ENCODE measurements around the gene CLEC1A. TPM values are rescaled to one million over a fixed set of nuclear protein-coding genes. Genes with fewer than 3 reads are reported as not detected.

Gene CLEC1A, protein sequence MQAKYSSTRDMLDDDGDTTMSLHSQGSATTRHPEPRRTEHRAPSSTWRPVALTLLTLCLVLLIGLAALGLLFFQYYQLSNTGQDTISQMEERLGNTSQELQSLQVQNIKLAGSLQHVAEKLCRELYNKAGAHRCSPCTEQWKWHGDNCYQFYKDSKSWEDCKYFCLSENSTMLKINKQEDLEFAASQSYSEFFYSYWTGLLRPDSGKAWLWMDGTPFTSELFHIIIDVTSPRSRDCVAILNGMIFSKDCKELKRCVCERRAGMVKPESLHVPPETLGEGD
- not detected in 2 replicates for total RNA-seq

DNA sequence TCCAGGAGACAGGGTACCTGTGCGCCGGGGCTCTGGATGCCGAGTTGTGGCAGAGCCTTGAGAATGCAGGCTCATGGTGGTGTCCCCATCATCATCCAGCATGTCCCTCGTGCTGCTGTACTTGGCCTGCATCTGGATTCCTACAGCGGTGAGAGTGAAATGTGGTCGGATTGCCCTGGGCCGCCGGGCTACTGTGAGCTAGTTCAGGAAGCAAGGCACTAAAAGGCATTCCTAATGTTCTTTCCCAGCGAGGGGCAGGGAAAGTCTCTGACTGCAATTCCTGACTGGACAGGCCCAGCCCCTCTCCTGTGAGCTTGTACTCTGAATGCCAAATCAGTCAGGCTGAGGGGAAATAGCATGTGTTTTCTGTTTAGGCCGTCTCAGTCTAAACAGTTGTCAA is at the start of gene CLEC1A:
TSS of gene CLEC1A (minus strand) at position 195 of the 400 bp plus-strand sequence. CDS start at position 132, 63 bp downstream.

DNA sequence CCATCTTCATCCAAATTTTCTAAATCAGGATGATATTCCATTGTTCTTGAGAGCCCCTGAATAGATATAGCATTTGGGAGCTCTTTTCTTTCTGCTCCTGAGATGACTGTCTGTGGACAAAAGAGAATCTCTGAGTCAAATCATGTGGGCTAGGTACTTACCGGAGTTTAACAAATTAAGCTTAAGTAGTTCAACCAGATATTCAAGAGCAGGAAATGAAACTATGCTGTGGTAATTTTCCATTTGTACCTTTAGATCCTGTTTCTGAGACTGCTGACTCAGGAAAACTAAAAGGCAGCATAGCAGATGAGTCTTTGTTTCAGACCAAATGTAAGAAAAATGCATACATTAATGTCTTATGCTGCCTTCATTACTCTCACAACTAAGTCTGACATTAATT is 31.3 kb upstream of the CLEC1A start, which contains the start of gene CLEC7A:
TSS of gene CLEC7A (minus strand) at position 158 of the 400 bp plus-strand sequence. CDS start at position 41, 117 bp downstream.

DNA sequence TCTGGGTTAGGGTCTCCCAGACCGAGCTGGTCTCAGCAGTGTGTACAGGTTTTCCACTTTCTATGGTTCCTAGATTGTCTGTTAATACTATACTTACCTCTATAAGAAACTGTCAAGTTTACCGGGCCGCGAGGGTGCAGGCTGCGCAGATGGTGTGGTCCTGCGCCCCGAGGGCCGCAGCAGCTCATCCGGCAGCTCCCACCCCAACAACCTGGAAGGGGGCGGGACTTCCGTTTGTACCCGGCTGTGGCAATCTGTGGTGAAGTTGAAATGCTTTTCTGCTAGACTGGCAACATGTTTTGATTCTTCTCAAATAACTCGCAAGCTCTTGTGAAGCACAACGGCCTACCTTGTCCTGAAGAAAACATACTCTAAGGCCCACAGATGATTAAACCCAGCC is 68.3 kb downstream of the CLEC1A start, which contains the start of gene CLEC9A:
TSS of gene CLEC9A (plus strand) at position 237 of the 400 bp plus-strand sequence. CDS start 22,006 bp downstream, outside the sequence.

Other genes with a start within 250 kb of the CLEC1A start
- gene CLEC2B, start 229.6 kb downstream of the CLEC1A start, total RNA-seq, result 1.0 and 2.5 TPM in 2 replicates
- gene KLRF2, start 217.5 kb downstream of the CLEC1A start, total RNA-seq, result not detected in 2 replicates
- gene CLEC2A, start 166.6 kb downstream of the CLEC1A start, total RNA-seq, result not detected in 2 replicates
- gene CLEC12A, start 127.6 kb downstream of the CLEC1A start, total RNA-seq, result not detected in 2 replicates
- not detected in 2 replicates for gene CLEC1B, start 99.9 kb downstream of the CLEC1A start, total RNA-seq
- not detected in 2 replicates for gene CLEC12B, start 88.4 kb downstream of the CLEC1A start, total RNA-seq
- gene CLEC9A, start 68.3 kb downstream of the CLEC1A start, total RNA-seq, result not detected in 2 replicates
- not detected in 2 replicates for gene CLEC7A, start 31.2 kb upstream of the CLEC1A start, total RNA-seq
- gene OLR1, start 73.1 kb upstream of the CLEC1A start, total RNA-seq, result 1.0 and 1.8 TPM in 2 replicates
- gene TMEM52B, start 80.0 kb upstream of the CLEC1A start, total RNA-seq, result 1.6 and 2.5 TPM in 2 replicates
- 24.4 and 25.1 TPM in 2 replicates for gene GABARAPL1, start 113.9 kb upstream of the CLEC1A start, total RNA-seq
- not detected in 2 replicates for gene KLRD1, start 208.9 kb upstream of the CLEC1A start, total RNA-seq

Data from bronchus fibroblast of lung (primary cell).